Liver (tissue), 9 donors: ENCODE data around the gene SHQ1. TPM values are rescaled to one million over a fixed set of nuclear protein-coding genes. Genes with fewer than 3 reads are reported as not detected.

Experiments used
- DNase-seq: peaks from one replicate; pipeline ENCODE4 v3.0.0-alpha.2; 2017; ENCODE audit warnings: low spot score
- H3K27ac ChIP-seq, 2 donors: one replicate each; pipeline ENCODE4 v1.7.0; 2013; ENCODE audit warnings: inconsistent platforms in 2 of 2, low read length in 2 of 2, control low read depth in 1 of 2, low read depth in 1 of 2, mild to moderate bottlenecking in 1 of 2
- H3K27me3 ChIP-seq, 4 donors: one replicate each; pipeline versions ENCODE4 v1.6.1 to v1.7.0; 2013; ENCODE audit warnings: low read length in 3 of 4, inconsistent platforms in 1 of 4, mild to moderate bottlenecking in 1 of 4, moderate library complexity in 1 of 4; ENCODE audit not compliant: control insufficient read depth in 4 of 4, insufficient read depth in 4 of 4
- H3K36me3 ChIP-seq, 4 donors: one replicate each; pipeline versions ENCODE4 v1.6.1 to v1.7.0; 2013; ENCODE audit warnings: low read length in 3 of 4, mild to moderate bottlenecking in 3 of 4, low read depth in 1 of 4, moderate library complexity in 1 of 4; ENCODE audit not compliant: control insufficient read depth in 4 of 4, insufficient read depth in 3 of 4
- H3K4me1 ChIP-seq, 4 donors: one replicate each; pipeline versions ENCODE4 v1.6.1 to v1.7.0; 2013; ENCODE audit warnings: low read length in 3 of 4, mild to moderate bottlenecking in 3 of 4, moderate library complexity in 1 of 4; ENCODE audit not compliant: control insufficient read depth in 4 of 4, insufficient read depth in 4 of 4
- H3K4me3 ChIP-seq, 3 donors: one replicate each; pipeline versions ENCODE4 v1.6.1 to v1.7.0; 2013; ENCODE audit warnings: low read length in 3 of 3, control low read depth in 1 of 3, low read depth in 1 of 3, mild to moderate bottlenecking in 1 of 3
- H3K9ac ChIP-seq, 2 donors: one replicate each; pipeline ENCODE4 v1.7.0; 2013; ENCODE audit warnings: low read length in 2 of 2, mild to moderate bottlenecking in 2 of 2, moderate library complexity in 2 of 2, control low read depth in 1 of 2, low read depth in 1 of 2
- H3K9me3 ChIP-seq, 4 donors: one replicate each; pipeline versions ENCODE4 v1.6.1 to v1.7.0; 2013; ENCODE audit warnings: low read length in 3 of 4; ENCODE audit not compliant: control insufficient read depth in 4 of 4
- EGR1 ChIP-seq, 2 donors: IDR thresholded peaks; 2 replicates each; pipeline ENCODE4 v1.6.1; 2016 to 2018; ENCODE audit warnings: antibody characterized with exemption in 2 of 2, low read depth in 2 of 2
- FOXA1 ChIP-seq: IDR thresholded peaks from 2 replicates; pipeline ENCODE4 v1.6.1; 2016; ENCODE audit warnings: antibody characterized with exemption
- GABPA ChIP-seq, 2 donors: IDR thresholded peaks in 1 of 2; conservative IDR thresholded peaks in 1 of 2; 2 replicates each; pipeline ENCODE4 v1.6.1; 2016; ENCODE audit warnings: antibody characterized with exemption in 2 of 2, mild to moderate bottlenecking in 1 of 2, moderate library complexity in 1 of 2
- HNF4A ChIP-seq, 2 donors: conservative IDR thresholded peaks; 2 replicates each; pipeline ENCODE4 v1.6.1; 2016; ENCODE audit warnings: antibody characterized with exemption in 2 of 2, mild to moderate bottlenecking in 2 of 2
- HNF4G ChIP-seq: IDR thresholded peaks from 2 replicates; pipeline ENCODE4 v1.6.1; 2016; ENCODE audit warnings: antibody characterized with exemption
- JUND ChIP-seq, 2 donors: IDR thresholded peaks; 2 replicates each; pipeline ENCODE4 v1.6.1; 2016; ENCODE audit warnings: antibody characterized with exemption in 2 of 2
- NR2F2 ChIP-seq: IDR thresholded peaks from 2 replicates; pipeline ENCODE4 v1.6.1; 2016; ENCODE audit warnings: antibody characterized with exemption
- RAD21 ChIP-seq, 2 donors: IDR thresholded peaks; 2 replicates each; pipeline ENCODE4 v1.6.1; 2016; ENCODE audit warnings: antibody characterized with exemption in 2 of 2, mild to moderate bottlenecking in 2 of 2
- RXRA ChIP-seq, 2 donors: IDR thresholded peaks; 2 replicates each; pipeline ENCODE4 v1.6.1; 2017 to 2018; ENCODE audit warnings: antibody characterized with exemption in 2 of 2, mild to moderate bottlenecking in 1 of 2
- SP1 ChIP-seq: IDR thresholded peaks from 2 replicates; pipeline ENCODE4 v1.6.1; 2018; ENCODE audit warnings: antibody characterized with exemption, mild to moderate bottlenecking
- TAF1 ChIP-seq: conservative IDR thresholded peaks from 2 replicates; pipeline ENCODE4 v1.6.1; 2016; ENCODE audit warnings: antibody characterized with exemption, mild to moderate bottlenecking
- WGBS: extraction: QIAGEN DNeasy Blood & Tissue Kit; methylation state at CpG from one replicate; pipeline ENCODE4 v1.1.7; 2013; 5-methylcytosine and 5-hydroxymethylcytosine counted together
- polyA plus RNA-seq, 2 donors: library from polyadenylated mRNA; stranded (reverse) in 1 of 2; unstranded in 1 of 2; fragments of 200-250 nt in 1 of 2; fragments of >200 nt in 1 of 2; fragmentation: Nextera tagmentation in 1 of 2; extraction: Ambion mirVana in 1 of 2; gene quantifications; one replicate each; pipeline versions ENCODE4 v1.2.1 to v1.2.3, GENCODE V29; 2013 to 2015
- total RNA-seq, 2 donors: library from RNA; depleted of rRNA; stranded (reverse); fragments of >200 nt; gene quantifications; one replicate each; pipeline ENCODE4 v1.2.3, GENCODE V29; 2014
- TF ChIP-seq, protein P1 (sequence below): IDR thresholded peaks from 2 replicates; pipeline ENCODE4 v1.6.1; 2016; ENCODE audit warnings: antibody characterized with exemption
- TF ChIP-seq, protein P2 (sequence below): fragments of 150-350 bp; IDR thresholded peaks from 2 replicates; pipeline ENCODE4 v1.5.1; 2017; ENCODE audit warnings: improper control_type of control experiment, low read depth, low read length; ENCODE audit not compliant: missing input control
- TF ChIP-seq, protein P3 (sequence below): IDR thresholded peaks from 2 replicates; pipeline ENCODE4 v1.6.1; 2016; ENCODE audit warnings: antibody characterized with exemption
- TF ChIP-seq, protein P4 (sequence below): IDR thresholded peaks from 2 replicates; pipeline ENCODE4 v1.6.1; 2016; ENCODE audit warnings: antibody characterized with exemption
- donor health status: healthy.
- donor health status: healthy.
- donor health status: healthy.
- donor health status: healthy.
- donor health status: healthy.

SHQ1 gene
- total and polyA plus RNA-seq, 4 donors: 4.3 to 9.6 (median 6.1) TPM

DNA sequence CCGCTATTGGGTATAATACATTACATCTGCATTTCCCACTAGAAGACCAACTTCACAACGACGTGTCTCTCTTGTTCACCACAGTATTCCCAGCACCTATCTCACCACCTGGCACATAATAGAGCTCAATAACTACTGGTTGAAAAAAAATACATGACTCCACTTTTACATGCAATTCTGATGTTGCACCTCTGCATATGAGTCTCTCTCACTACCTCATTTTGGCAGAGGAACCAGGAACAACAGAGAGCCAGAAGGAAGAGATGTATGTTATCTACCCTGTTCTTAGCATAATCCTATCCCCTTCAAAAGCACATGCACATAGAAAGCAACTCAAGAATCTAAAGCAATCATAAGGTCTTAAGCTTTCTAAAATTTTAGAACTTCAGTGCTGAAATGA lies 61.6 kb downstream of the SHQ1 start:
- TF ChIP-seq, protein P1, sequence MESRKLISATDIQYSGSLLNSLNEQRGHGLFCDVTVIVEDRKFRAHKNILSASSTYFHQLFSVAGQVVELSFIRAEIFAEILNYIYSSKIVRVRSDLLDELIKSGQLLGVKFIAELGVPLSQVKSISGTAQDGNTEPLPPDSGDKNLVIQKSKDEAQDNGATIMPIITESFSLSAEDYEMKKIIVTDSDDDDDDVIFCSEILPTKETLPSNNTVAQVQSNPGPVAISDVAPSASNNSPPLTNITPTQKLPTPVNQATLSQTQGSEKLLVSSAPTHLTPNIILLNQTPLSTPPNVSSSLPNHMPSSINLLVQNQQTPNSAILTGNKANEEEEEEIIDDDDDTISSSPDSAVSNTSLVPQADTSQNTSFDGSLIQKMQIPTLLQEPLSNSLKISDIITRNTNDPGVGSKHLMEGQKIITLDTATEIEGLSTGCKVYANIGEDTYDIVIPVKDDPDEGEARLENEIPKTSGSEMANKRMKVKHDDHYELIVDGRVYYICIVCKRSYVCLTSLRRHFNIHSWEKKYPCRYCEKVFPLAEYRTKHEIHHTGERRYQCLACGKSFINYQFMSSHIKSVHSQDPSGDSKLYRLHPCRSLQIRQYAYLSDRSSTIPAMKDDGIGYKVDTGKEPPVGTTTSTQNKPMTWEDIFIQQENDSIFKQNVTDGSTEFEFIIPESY: no peak
- no peak for TF ChIP-seq RXRA (IDR thresholded peaks at IDR 0.05)
- H3K27ac ChIP-seq: no peak overlapping the region
- H3K9me3 ChIP-seq: no peaks in the 10 kb centered on the region
- no peak overlapping the region for H3K9ac ChIP-seq
- H3K27me3 ChIP-seq: no peaks in the 10 kb centered on the region
- H3K4me3 ChIP-seq: no peak overlapping the region
- DNase-seq: no peak
- H3K36me3 ChIP-seq: peaks cover 0 to 7% (median 4%) of the 10 kb centered on the region in 4 donors
- 94% methylated on average over 3 of the region's 3 CpGs for WGBS
- no peaks in the 10 kb centered on the region for H3K4me1 ChIP-seq

DNA sequence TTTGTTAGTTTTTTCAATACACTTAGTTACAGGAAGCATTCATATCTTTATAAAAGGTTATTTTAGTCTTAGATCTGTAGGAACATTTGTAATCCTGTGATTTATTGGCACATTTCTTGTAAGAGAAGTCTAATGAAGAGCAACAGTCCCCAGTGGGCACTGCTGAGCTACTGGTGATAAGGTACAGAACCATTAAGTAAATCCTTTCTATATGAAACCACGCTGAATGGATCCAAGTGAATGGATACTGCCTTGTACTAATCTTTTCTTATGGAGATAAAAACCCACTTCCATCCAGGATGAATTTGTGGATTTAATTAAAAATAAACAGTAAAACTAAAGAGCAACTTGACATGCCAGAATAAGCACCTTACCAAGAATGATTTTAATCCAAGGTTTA lies 64.0 kb downstream of the SHQ1 start:
- Histone ChIP-seq H3K27me3 (no peaks in the 10 kb centered on the region), H3K4me3 (no peak overlapping the region), H3K9me3 (no peaks in the 10 kb centered on the region), H3K36me3 (peaks cover 0 to 14% (median 3%) of the 10 kb centered on the region in 4 donors), H3K27ac (no peak overlapping the region), H3K9ac (no peak overlapping the region), H3K4me1 (no peaks in the 10 kb centered on the region)
- TF ChIP-seq GABPA (IDR thresholded peaks at IDR 0.05 in 1 of 2, conservative IDR thresholded peaks at IDR 0.05 in 1 of 2) (no peak), JUND (IDR thresholded peaks at IDR 0.05) (no peak), TAF1 (no peak), EGR1 (IDR thresholded peaks at IDR 0.05; ENCODE audit: low read depth in 2 of 2) (no peak), RXRA (IDR thresholded peaks at IDR 0.05) (no peak), NR2F2 (no peak), HNF4A (conservative IDR thresholded peaks at IDR 0.05) (no peak), HNF4G (no peak), FOXA1 (no peak)
- TF ChIP-seq, protein P2, sequence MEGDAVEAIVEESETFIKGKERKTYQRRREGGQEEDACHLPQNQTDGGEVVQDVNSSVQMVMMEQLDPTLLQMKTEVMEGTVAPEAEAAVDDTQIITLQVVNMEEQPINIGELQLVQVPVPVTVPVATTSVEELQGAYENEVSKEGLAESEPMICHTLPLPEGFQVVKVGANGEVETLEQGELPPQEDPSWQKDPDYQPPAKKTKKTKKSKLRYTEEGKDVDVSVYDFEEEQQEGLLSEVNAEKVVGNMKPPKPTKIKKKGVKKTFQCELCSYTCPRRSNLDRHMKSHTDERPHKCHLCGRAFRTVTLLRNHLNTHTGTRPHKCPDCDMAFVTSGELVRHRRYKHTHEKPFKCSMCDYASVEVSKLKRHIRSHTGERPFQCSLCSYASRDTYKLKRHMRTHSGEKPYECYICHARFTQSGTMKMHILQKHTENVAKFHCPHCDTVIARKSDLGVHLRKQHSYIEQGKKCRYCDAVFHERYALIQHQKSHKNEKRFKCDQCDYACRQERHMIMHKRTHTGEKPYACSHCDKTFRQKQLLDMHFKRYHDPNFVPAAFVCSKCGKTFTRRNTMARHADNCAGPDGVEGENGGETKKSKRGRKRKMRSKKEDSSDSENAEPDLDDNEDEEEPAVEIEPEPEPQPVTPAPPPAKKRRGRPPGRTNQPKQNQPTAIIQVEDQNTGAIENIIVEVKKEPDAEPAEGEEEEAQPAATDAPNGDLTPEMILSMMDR: no peak
- TF ChIP-seq, protein P3, sequence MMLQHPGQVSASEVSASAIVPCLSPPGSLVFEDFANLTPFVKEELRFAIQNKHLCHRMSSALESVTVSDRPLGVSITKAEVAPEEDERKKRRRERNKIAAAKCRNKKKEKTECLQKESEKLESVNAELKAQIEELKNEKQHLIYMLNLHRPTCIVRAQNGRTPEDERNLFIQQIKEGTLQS: no peak
- TF ChIP-seq, protein P4, sequence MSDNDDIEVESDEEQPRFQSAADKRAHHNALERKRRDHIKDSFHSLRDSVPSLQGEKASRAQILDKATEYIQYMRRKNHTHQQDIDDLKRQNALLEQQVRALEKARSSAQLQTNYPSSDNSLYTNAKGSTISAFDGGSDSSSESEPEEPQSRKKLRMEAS: no peak
- no peak for DNase-seq
- WGBS: 96% methylated on average over 1 of the region's 1 CpG

DNA sequence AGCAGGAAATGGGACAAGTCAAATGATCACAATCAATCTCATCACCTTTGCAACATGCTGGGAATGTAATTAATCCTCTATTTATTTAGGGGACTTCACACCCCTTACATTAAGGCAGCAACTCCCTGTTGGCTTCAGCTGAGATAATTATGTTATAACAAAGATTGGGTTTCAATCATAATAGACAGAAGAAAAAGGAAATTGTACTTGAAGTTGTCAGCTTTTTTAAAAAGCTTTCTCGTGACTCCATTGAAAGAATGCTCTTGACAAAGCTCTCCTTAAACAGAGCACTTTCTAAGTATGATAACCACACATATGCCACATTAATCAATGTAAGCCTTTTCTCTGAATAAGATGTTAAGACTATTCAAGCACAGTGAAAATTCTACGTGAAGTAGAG lies 65.7 kb downstream of the SHQ1 start:
- 94% methylated on average over 2 of the region's 2 CpGs for WGBS
- H3K9ac ChIP-seq: no peak overlapping the region
- DNase-seq: no peak
- no peak overlapping the region for H3K27ac ChIP-seq
- peaks cover 0 to 14% (median 3%) of the 10 kb centered on the region in 4 donors for H3K36me3 ChIP-seq
- no peaks in the 10 kb centered on the region for H3K4me1 ChIP-seq
- H3K27me3 ChIP-seq: no peaks in the 10 kb centered on the region
- TF ChIP-seq FOXA1 (no peak), SP1 (no peak), TAF1 (no peak), GABPA (IDR thresholded peaks at IDR 0.05 in 1 of 2, conservative IDR thresholded peaks at IDR 0.05 in 1 of 2) (no peak), RXRA (IDR thresholded peaks at IDR 0.05) (no peak), RAD21 (IDR thresholded peaks at IDR 0.05) (no peak), NR2F2 (no peak)
- TF ChIP-seq, protein P4: no peak
- TF ChIP-seq, protein P3: no peak
- TF ChIP-seq, protein P2: no peak
- H3K9me3 ChIP-seq: no peaks in the 10 kb centered on the region
- no peak overlapping the region for H3K4me3 ChIP-seq
